ENCODE results near the gene MTG2. TPM values are rescaled to one million over a fixed set of nuclear protein-coding genes. Genes with fewer than 3 reads are reported as not detected.

MTG2 gene
- total RNA-seq, 2 donors from 2014 or later = 19.8 to 23.8 TPM

GRCh38 chr20:62196286-62196685 is 13.5 kb downstream of the MTG2 start:
- DNase-seq (ENCODE audit: low spot score) = peak; percentile 60
- intact Hi-C loops (cut with DNase I) = no loop called here

DNA sequence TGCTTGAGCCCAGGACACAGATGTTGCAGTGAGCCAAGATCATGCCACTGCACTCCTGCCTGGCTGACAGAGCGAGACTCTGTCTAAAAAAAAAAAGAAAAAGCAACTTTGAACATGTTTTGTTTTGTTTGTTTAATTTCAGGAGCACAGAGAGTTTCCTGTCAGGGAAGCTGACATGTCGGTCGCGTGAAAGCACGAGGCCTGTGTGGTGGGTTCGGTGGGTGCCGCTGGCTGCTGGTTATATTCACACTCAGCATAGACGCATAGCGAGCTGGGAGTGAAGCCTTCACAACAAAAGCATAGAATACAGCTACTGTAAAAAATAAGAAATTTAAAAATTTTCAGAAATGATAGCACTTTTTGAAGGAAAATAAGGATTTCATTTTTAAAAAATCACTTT is 14.5 kb downstream of the MTG2 start:
- intact Hi-C loops (cut with DNase I) = no loop called here
- DNase-seq (ENCODE audit: low spot score) = peak; percentile 22

DNA sequence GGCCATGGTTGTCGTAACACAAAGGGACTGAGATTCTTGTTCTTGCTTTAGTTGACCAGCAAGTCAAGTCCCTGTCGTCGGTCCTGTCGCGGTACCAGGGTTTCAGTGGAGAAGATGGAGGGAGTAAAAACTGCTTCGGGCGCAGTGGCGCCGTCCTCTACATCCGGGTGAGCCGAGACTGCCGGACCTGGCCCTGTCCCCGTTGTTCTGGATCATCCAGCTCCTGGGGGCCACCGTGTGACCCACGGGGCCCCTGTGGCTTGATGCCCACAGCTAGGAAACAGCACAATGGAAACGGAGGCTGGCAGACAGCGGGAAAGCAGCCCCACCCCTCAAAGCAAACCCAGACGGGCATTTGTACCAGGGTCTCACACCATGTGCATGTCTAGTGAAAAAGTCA is 15.0 kb downstream of the MTG2 start:
- peak; percentile 73 for DNase-seq (ENCODE audit: low spot score)
- intact Hi-C loops (cut with DNase I) = no loop called here

DNA sequence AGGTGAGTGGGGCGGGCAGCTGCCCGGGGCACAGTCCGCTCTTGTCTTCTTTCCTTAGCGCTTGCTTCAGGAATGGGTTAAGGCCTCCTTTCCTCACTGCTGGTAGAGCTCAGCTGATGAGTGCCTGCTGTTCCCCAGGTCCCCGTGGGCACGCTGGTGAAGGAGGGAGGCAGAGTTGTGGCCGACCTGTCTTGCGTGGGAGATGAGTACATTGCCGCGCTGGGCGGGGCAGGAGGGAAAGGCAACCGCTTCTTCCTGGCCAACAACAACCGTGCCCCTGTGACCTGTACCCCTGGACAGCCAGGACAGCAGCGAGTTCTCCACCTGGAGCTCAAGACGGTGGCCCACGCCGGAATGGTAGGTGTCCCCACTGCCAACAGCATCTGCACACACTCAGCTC is 15.7 kb downstream of the MTG2 start:
- intact Hi-C loops (cut with DNase I) = no loop called here
- DNase-seq (ENCODE audit: low spot score) = peak; percentile 61

DNA sequence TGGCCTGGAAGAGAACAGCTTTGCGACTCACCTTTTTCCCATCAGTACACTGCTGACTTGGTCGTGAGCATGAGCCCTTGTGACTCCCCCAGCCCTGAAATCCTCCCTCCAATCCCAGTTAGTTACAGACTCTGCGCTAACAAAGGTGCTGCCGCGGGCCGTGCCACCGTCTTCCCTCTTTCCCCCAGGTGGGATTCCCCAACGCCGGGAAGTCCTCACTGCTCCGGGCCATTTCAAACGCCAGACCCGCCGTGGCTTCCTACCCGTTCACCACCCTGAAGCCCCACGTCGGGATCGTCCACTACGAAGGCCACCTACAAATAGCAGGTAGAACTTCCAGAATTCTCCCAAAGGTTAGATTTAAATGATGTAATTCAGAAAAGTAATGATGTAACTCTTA is 16.1 kb downstream of the MTG2 start:
- DNase-seq (ENCODE audit: low spot score) = peak; percentile 69
- intact Hi-C loops (cut with DNase I) = no loop called here

- DNase-seq (ENCODE audit: low spot score) = peak; percentile 54
Measured at GRCh38 chr20:62200491-62201172, 17.8 kb downstream of the MTG2 start.

DNA sequence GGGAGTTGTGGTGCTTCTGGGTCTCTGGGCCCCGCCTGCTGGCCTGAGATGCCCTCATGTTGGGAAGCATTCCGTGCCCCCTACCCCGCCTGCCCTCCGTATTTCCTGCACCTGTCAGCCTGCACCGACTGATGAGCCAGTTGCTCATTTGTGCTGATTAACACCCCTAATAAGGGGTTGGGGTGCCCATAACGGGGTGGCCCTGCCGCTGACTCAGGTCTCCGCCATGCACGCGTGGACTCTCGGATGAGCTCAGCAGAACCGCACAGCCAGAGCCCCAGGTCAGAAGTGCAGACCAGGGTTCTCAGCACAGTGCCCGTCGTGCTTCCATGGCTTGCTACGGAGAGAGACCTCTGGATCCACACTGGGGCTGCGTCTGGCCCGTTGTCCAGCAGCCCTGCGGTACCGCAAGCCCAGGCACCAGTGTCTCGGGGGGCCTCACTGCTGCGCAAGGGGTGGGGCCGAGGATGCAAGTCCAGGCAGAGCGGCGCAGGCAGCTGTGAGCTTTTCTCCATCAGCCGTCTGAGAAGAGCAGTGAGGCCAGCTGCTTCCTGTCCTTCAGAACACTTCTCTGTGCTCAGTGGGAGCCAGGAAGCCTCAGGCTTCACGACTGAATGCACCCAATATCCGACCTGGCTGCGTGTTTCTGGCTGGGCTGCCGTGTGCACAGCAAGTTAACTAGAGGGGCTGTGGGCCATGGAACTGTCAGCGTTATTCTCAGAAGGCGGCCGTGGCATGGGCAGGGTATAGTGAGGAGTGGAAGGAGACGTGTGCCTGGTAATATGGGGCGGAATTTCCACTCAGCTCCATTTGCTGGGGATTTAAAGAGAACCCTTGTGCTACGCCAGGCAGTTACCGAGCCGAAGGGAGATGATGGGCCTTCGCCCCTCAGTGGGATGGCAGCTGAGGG is 18.6 kb downstream of the MTG2 start:
- peak; percentile 72 for DNase-seq (ENCODE audit: low spot score)
- intact Hi-C loops (cut with DNase I) = loop anchor here in 1 of 2 donors (5.0 kb wide), 1 partner anchor 1371 kb away; the partner anchor contains the start of gene HELZ2

More at GRCh38 chr20:62200491-62201172, 17.8 kb downstream of the MTG2 start:
- intact Hi-C loops (cut with DNase I) = loop anchor here in 1 of 2 donors (5.0 kb wide), 1 partner anchor 1372 kb away; the partner anchor contains the start of gene HELZ2

- DNase-seq (ENCODE audit: low spot score) = no peak
- intact Hi-C loops (cut with DNase I) = loop anchor here in 1 of 2 donors (5.0 kb wide), 1 partner anchor 1370 kb away; the partner anchor contains the start of gene HELZ2
Measured at GRCh38 chr20:62202083-62202395, 19.2 kb downstream of the MTG2 start.

DNA sequence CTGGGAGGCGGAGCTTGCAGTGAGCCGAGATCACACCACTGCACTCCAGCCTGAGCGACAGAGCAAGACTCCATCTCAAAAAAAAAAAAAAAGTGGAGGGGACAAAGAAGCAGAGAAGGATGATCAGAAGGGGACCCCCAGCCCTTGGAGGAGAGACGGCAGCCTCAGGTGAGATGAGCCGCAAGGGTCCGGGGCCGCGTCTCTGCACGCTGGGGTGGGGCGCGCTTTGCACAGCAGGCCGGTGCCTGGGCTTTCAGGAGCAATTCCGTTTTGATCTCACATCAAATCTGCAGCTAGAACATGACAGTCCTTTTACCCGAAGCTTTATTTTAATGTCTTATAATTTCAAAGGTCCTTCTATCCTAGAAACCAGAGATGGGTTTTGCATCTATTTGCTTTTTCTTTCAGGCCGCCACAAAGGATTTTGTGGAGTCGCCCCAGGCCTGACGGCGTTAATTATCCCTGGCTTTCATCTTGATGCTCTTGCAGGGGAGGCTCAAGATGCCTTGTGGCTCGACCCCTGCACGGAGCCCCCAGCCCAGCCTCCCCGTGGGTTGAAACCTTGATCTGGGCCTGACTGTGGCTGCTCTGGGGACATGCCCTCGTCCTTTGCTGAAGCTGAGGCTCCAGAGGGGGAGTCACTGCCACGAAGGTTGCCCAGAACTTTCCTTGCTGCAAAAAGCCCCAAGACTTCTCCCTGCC is 20.0 kb downstream of the MTG2 start:
- peak; percentile 75 for DNase-seq (ENCODE audit: low spot score)
- intact Hi-C loops (cut with DNase I) = loop anchor here in 1 of 2 donors (5.0 kb wide), 1 partner anchor 1369 kb away; the partner anchor contains the start of gene HELZ2

DNA sequence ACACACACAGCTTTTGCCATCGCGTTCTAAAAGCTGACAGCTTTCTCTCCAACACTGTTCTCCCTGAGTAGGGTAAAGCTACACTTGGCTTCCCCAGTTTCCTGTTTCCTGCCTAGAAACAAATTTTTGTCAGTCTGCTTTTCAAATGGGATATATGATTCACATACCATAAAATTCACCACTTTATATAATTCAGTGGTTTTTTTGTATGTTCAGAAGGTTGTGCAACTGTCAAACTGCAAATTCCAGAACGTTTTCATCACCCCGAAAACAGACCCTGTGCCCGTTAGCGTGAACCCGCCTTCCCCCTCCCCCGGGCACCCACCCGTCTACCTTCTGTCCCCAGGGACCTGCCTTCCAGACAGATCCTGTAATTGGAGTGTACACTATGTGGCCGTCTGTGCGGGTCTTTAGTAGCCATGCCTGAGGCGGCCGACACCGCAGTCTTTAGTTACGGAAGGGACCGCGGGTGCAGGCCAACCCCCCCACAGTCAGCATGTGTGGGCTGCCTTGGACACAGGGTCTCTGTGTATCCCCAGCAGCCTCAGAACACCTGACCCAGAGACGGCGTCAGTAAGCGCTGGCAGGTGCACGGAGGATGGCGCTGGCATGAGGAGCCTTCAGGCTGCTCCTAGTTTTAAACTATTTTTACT is 20.7 kb downstream of the MTG2 start:
- intact Hi-C loops (cut with DNase I) = loop anchor here in 1 of 2 donors (5.0 kb wide), 1 partner anchor 1369 kb away; the partner anchor contains the start of gene HELZ2
- peak; percentile 70 for DNase-seq (ENCODE audit: low spot score)

DNA sequence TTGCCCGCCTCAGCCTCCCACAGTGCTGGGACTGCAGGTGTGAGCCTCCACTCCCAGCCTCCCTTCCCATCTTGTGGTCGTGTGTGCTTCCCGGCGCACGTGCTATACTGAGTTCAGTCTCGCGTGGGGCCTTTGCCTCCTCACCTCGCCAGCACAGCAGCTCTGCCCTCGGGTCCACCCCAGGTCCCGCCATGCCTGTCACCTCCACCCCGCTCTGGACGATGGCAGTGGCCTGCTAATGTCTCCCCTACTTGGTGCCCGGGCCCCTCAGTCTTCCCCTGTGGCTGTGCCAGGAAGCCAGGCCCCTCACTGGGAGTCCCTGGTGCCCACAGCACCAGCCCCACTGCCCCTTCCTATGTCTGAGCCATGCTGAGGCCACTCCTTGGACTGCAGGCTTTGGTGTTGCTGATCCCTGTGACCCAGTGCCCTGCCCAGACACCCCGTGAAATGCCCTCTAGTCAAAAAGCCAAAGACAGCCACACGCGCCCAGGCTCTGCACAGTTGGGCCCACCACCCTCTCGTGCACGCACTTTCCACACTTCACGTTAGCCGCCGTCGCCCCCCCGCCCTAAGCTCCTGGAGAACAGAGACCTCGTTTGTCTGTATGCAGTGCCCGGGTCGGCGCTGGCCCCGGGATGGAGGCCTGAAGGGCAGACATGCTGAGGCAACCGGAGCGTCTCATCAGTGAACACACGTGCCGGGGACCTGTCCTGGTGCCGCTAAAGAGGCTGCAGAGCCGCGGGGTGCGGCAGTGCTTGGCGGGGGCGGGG is 23.0 kb downstream of the MTG2 start:
- intact Hi-C loops (cut with DNase I) = no loop called here
- peak; percentile 63 for DNase-seq (ENCODE audit: low spot score)

DNA sequence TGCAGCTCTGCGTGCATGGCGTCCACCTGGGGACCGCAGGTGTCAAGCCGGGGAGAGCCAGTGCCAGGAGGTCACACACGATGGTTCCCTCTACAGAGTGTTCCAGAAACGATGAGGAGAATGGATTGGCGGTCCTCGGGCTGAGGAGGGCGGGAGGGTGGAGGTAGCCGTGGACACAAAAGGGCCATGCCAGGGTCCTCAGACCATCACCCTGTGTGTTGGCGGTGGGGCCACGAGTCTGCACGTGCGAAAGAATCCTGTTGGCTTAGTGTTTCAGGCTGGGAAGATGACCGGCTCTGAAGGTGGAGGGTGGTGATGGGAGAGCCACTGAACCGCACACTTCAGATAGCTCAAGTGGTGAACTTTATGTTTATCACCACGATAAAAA is 23.6 kb downstream of the MTG2 start:
- intact Hi-C loops (cut with DNase I) = no loop called here
- DNase-seq (ENCODE audit: low spot score) = no peak

- intact Hi-C loops (cut with DNase I) = no loop called here
- DNase-seq (ENCODE audit: low spot score) = no peak
Measured at GRCh38 chr20:62208061-62208794, 25.4 kb downstream of the MTG2 start.

- intact Hi-C loops (cut with DNase I) = no loop called here
- DNase-seq (ENCODE audit: low spot score) = no peak
Measured at GRCh38 chr20:62208795-62209755, 26.2 kb downstream of the MTG2 start.

GRCh38 chr20:62209850-62210495 is 27.1 kb downstream of the MTG2 start:
- intact Hi-C loops (cut with DNase I) = no loop called here
- DNase-seq (ENCODE audit: low spot score) = no peak

- intact Hi-C loops (cut with DNase I) = no loop called here
- DNase-seq (ENCODE audit: low spot score) = no peak
Measured at GRCh38 chr20:62210496-62210855, 27.6 kb downstream of the MTG2 start.

Data from posterior vena cava (tissue), 2 donors.